WERI-Rb-1 (cell line): ENCODE results near the gene CAMTA1.

Source experiments
- DNase-seq: peaks from one replicate; pipeline ENCODE4 v3.0.0-alpha.2; 2020
- H3K27ac ChIP-seq: fragments of 250-450 bp; sonication (Bioruptor Pico); 2 replicates; pipeline ENCODE4 v1.5.1; 2020; ENCODE audit warnings: mild to moderate bottlenecking, moderate library complexity
- H3K27me3 ChIP-seq: fragments of 250-450 bp; sonication (Bioruptor Pico); 2 replicates; pipeline ENCODE4 v1.5.1; 2021; ENCODE audit warnings: mild to moderate bottlenecking, low read depth, moderate library complexity; ENCODE audit not compliant: insufficient read depth, severe bottlenecking
- H3K36me3 ChIP-seq: fragments of 250-450 bp; sonication (Bioruptor Pico); 2 replicates; pipeline ENCODE4 v1.5.1; 2020; ENCODE audit warnings: mild to moderate bottlenecking, moderate library complexity
- H3K4me3 ChIP-seq: 2 replicates; pipeline ENCODE4 v1.5.1; 2011; ENCODE audit warnings: low read depth, mild to moderate bottlenecking, control low read depth, low read length
- H3K9me3 ChIP-seq: fragments of 250-450 bp; sonication (Bioruptor Pico); 2 replicates; pipeline ENCODE4 v1.5.1; 2021; ENCODE audit warnings: mild to moderate bottlenecking, moderate library complexity; ENCODE audit not compliant: severe bottlenecking
- CTCF ChIP-seq: IDR thresholded peaks from 2 replicates; pipeline ENCODE4 v1.5.1; 2011; ENCODE audit warnings: low read depth, mild to moderate bottlenecking, control low read depth, inconsistent platforms, low read length

CAMTA1 gene

GRCh38 chr1:7387053-7387927 lies 602.0 kb downstream of the CAMTA1 start:
- no peak overlapping the region for H3K4me3 ChIP-seq
- TF ChIP-seq CTCF: no peak
- H3K9me3 ChIP-seq: no peaks in the 10 kb centered on the region
- H3K27me3 ChIP-seq: no peaks in the 10 kb centered on the region
- no peak overlapping the region for H3K27ac ChIP-seq
- no peaks in the 10 kb centered on the region for H3K36me3 ChIP-seq
- no peak for DNase-seq

- H3K27me3 ChIP-seq: no peaks in the 10 kb centered on the region
- no peak for DNase-seq
- no peak for TF ChIP-seq CTCF
- no peak overlapping the region for H3K27ac ChIP-seq
- no peak overlapping the region for H3K4me3 ChIP-seq
- no peaks in the 10 kb centered on the region for H3K36me3 ChIP-seq
- no peaks in the 10 kb centered on the region for H3K9me3 ChIP-seq
These were observed 602.9 kb downstream of the CAMTA1 start for GRCh38 chr1:7388141-7388487.

- H3K4me3 ChIP-seq: no peak overlapping the region
- DNase-seq: no peak
- no peak for TF ChIP-seq CTCF
- no peaks in the 10 kb centered on the region for H3K36me3 ChIP-seq
- no peak overlapping the region for H3K27ac ChIP-seq
- no peaks in the 10 kb centered on the region for H3K9me3 ChIP-seq
- no peaks in the 10 kb centered on the region for H3K27me3 ChIP-seq
These were observed 603.4 kb downstream of the CAMTA1 start for GRCh38 chr1:7388488-7389185.

GRCh38 chr1:7389201-7389905 lies 604.1 kb downstream of the CAMTA1 start:
- Histone ChIP-seq H3K36me3 (no peaks in the 10 kb centered on the region), H3K27me3 (no peaks in the 10 kb centered on the region), H3K4me3 (no peak overlapping the region), H3K27ac (peak overlapping the region; percentile 36; the same call in 1 of the 2 replicates), H3K9me3 (no peaks in the 10 kb centered on the region)
- no peak for TF ChIP-seq CTCF
- peak; percentile 36 for DNase-seq

- H3K27me3 ChIP-seq: no peaks in the 10 kb centered on the region
- TF ChIP-seq CTCF: no peak
- H3K9me3 ChIP-seq: no peaks in the 10 kb centered on the region
- no peak overlapping the region for H3K4me3 ChIP-seq
- peak overlapping the region; percentile 36; the same call in 1 of the 2 replicates for H3K27ac ChIP-seq
- H3K36me3 ChIP-seq: no peaks in the 10 kb centered on the region
- DNase-seq: no peak
These were observed 604.8 kb downstream of the CAMTA1 start for GRCh38 chr1:7389906-7390603.
